Dedifferentiated amniotic fluid mesenchymal stem cell (primary cell): ENCODE measurements around the gene SYK.

Experiments used
- DNase-seq: peaks from one replicate; pipeline ENCODE4 v3.0.0-alpha.2; 2016; ENCODE audit errors: extremely low spot score

The SYK gene

DNA sequence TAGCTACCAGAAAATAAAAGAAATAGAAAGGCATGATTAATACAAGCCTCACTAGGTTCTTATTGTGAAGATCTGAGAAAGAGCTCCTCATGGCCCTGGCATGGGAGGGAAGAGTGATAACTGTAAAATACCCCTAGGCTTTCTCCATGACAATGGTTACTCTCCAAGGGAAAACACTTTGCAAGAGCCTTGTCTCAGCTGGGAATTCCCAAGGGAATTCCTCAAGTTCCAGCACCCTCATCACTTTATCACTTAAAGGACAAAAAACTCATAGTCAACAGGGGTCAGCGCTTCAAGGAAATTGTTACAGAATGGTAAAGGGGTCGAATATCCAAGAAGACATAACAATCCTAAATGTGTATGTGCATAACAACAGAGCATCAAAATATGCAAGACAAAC lies 21.2 kb downstream of the SYK start:
- DNase-seq, result no peak

- no peak for DNase-seq
Observed at GRCh38 chr9:90825586-90825985, 24.0 kb downstream of the SYK start.

GRCh38 chr9:90826326-90827020 lies 24.9 kb downstream of the SYK start:
- DNase-seq, result no peak

DNA sequence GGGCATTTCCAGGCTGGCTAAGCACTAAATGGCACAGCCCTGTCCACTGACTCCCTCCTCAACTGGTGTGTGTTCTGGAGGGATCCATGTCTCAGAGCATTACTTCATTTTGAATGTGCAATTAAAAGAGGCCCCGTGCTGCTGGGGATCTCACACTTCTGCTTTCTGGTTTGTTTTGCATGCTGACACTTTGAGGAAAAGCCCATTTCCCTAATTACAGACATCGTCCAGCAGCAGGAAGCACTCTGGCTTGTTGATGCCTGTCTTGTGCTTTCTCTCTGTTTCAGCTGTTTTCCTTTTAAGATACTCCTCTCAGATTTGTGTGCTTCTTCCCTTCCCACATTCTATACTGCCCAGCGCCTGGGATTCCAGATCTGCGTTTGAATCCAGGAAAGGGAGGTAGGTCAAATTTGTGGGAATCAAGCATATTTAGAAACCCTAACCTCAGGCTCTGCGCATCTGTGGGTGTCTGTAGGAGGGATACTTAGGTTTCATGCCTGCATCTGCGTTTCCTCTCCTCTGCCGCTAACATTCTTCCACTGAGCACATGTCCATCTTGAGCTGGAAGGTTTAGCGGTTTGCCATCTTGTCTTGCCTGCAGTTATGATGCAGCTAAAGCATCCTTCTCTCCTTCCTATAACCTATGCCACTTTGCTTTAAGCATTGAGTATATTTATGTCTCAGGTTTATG lies 25.7 kb downstream of the SYK start:
- no peak for DNase-seq

GRCh38 chr9:90830051-90830450 lies 28.4 kb downstream of the SYK start:
- DNase-seq, result no peak

DNA sequence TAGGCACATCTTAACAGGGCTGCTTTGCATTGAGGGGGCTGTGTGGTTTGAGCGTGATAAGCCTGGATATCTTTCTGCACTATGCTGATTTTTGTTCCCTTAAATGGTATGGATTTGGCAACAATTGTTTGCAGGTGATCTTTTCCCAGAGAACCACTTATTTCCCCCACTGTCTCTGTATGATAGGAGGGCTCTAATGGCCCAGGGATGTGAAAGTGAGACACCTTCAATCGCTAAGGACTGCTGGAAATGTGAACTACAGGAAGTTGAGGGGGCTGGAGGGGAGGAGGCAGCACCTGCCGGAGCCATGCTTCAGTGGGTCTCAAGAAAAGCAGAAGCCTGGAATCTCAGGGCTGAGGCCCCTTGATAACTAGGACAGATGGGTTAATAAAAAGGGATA lies 29.4 kb downstream of the SYK start:
- no peak for DNase-seq

GRCh38 chr9:90832261-90832660 lies 30.6 kb downstream of the SYK start:
- no peak for DNase-seq

DNA sequence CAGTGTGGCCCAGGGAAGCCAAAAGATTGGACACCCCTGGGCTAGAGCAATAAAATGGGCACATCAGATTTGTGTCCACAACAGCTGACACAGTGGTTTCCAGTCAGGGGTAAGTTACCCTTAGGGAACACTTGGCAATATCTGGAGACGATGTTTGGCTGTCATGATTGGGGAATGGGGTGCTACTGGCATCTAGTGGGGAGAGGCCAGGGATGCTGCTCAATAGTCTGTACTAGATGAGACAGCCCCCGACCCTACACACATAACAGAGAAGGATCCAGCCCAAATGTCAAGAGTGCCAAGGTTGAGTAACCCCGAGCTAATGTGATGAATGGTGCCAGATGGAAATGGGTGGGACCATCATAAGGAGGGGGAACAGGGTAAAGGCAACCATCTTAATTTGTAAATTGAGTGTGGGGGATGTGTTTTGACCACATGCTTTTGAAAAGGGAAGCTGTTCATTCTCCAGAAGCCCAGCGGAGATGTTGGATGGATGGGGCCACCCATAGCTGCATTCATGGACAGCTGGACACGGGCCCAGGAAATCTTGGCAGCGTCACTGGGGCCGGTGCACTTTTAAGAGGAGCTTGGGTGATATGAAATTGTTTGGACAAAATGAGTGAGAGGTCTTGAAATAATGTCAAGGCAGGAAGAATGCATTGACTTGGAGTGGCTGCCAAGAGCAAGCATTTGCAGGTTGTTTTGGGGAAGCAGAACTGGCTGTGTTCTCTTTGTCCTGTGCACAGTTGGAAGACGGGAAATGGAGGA lies 33.4 kb downstream of the SYK start:
- no peak for DNase-seq

DNA sequence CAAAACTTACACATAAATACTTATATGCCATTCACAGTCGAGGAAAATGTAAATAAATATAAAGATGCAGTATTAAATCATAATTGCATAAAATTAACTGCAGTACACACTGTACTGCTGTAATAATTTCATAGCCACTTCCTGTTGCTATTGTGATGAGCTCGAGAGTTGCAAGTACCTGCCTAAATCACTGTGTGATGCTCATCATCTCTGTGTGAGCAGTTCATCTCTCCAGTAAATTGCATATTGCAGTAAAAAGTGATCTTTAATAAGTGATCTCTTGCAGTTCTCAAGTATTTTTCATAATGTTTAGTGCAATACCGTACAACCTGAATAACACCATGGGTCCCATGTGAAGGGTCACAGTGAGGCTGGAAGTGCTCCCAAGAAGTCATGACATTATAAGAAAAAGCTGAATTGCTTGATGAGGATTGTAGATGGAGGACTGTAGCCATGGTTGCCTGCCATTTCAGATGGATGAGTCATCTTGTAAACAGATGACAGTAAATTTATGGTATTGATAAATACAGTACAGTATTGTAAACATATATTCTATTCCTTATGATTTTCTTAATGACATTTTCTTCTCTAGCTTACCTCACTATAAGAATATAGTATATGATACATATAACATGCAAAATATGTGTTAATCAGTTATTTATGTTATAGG lies 34.9 kb downstream of the SYK start:
- no peak for DNase-seq

DNA sequence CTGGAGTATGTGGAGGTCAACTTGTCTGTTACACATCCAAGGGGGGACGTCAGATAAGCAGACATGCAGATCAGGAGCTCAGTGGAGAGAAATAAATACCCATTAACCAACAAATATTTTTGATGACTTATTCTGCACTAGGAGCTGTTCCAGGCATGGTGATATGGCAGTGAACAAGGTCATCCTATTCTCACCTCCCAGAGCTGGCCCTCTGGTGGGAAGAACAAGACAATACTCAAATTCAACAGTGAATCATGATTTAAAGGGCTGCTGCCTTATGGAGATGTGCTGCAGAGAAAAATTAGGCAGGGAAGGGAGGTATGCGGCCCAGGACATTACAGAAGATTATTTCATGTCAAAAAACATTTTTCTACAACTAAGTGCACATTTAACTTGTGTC lies 36.5 kb downstream of the SYK start:
- DNase-seq, result no peak

GRCh38 chr9:90838581-90839154 lies 37.0 kb downstream of the SYK start:
- DNase-seq, result no peak

GRCh38 chr9:90839183-90839728 lies 37.6 kb downstream of the SYK start:
- no peak for DNase-seq

GRCh38 chr9:90840696-90841095 lies 39.1 kb downstream of the SYK start:
- DNase-seq, result no peak

DNA sequence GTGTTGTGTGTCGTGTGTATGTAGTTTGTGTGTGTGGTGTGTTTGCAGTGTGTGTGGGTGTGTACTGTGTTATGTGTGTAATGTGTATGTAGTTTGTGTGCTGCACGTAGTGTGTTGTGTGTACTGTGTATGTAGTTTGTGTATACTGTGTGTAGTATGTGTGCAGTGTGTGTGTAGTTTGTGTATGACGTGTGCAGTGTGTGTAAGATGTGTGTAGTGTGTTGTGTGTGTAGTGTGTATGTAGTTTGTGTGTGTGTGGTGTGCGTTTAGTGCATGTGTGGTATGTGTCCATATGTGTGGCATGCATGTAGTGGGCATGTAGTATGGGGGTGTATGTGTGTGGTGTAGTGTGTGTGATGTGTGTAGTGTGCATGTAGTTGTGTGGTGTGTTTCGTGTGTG lies 39.6 kb downstream of the SYK start:
- DNase-seq, result no peak

DNA sequence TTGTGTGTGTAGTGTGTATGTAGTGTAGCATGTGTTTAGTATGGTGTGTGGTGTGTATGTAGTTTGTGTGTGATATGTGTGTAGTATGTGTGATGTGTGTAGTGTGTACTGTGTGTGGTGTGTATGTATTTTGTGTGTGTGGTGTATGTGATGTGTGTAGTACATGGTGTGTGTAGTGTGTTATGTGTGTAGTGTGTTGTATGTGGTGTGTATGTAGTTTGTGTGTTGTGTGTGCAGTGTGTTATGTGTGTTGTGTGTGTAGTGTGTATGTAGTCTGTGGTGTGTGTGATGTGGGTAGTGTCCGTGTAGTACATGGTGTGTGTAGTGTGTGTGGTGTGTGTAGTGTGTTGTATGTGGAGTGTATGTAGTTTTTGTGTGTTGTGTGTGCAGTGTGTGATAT lies 40.0 kb downstream of the SYK start:
- no peak for DNase-seq

DNA sequence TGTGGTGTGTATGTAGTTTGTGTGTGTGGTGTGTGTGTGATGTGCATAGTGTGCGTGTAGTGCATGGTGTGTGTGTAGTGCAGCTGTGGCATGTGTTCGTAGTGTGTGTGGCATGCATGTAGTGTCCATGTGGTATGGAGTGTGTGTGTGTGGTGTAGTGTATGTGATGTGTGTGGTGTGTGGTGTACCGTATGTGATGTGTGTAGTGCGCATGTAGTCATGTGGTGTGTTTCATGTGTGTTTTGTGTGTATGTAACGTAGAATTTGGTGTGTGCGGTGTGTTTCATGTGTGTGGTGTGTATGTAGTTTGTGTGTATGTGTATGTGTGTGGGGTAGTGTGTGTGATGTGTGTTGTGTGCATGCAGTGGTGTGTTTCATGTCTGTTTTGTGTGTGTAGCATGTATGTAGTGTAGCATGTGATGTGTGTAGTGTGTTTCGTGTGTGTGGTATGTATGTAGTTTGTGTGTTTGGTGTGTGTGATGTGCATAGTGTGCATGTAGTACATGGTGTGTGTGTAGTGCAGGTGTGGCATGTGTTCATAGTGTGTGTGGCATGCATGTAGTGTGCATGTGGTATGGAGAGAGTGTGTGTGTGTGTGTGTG lies 40.7 kb downstream of the SYK start:
- DNase-seq, result no peak

- DNase-seq, result no peak
Observed at GRCh38 chr9:90842996-90843395, 41.4 kb downstream of the SYK start.

GRCh38 chr9:90843525-90843924 lies 41.9 kb downstream of the SYK start:
- no peak for DNase-seq

DNA sequence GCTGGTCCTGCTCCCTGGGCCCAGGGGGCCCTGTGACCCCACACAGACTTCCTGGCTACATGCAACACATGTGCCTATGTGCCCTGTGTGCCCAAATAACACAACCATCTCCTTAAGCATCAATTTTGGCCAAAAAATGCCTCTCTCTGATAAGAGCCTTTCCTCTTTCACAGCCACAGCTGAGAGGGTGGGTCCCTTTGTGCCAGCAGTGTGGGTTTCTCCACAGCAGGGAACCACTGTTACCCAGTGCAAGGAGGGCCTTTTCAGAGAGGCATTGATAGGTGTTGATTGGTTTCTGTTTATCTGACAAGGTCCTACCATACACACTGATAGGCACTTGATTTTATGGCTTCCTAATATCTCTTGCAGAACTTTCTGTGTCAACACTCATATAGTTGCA lies 42.7 kb downstream of the SYK start:
- DNase-seq, result no peak

- DNase-seq, result no peak
Observed at GRCh38 chr9:90846770-90847419, 45.3 kb downstream of the SYK start.

DNA sequence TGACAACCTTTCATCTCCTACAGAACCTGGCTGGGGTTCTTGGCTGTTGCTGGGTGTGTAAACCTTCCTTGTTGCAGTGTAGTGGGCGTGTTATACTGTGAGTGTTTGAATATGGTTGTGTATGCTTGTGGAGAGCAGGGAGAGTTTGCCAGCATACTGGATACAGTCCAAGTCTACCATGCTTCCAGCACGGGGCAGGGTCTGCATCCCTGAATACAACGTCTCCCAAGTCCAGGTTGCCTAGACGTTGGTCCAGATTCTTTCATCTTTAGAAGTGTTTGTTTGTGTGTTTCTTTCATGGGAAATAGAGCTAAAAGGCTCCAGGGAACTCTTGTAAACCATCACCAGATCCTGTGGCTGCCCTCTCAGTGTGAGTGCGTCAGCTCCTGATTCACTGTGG lies 46.4 kb downstream of the SYK start:
- DNase-seq, result no peak
